ENCODE results near the gene SV2B.

DNA sequence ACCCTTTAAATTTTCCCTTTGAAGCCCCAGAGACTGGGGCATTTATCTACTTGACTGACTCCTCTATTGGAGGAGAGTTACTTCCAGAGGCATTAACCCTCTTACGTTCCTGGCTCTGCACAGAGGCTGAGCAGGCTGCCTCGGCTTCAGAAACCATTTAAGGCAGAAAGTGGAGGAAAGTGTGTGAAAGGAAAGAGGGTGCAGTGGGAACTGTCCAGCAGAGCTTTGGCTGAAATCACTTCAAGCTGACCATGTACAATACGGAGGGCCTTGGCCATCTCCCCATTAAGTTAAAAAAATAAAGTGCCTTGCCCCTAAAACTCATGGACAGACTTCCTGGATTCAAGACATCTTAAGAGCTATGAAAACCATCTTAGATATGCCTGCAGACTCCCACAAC is 238.7 kb downstream of the SV2B start:
- TF ChIP-seq SRF (IDR thresholded peaks at IDR 0.05; ENCODE audit: low read depth) (no peak), CEBPB (IDR thresholded peaks at IDR 0.05; ENCODE audit: low read depth) (no peak), MAX (IDR thresholded peaks at IDR 0.05) (no peak)
